ENCODE data around the gene TEX11.

DNA sequence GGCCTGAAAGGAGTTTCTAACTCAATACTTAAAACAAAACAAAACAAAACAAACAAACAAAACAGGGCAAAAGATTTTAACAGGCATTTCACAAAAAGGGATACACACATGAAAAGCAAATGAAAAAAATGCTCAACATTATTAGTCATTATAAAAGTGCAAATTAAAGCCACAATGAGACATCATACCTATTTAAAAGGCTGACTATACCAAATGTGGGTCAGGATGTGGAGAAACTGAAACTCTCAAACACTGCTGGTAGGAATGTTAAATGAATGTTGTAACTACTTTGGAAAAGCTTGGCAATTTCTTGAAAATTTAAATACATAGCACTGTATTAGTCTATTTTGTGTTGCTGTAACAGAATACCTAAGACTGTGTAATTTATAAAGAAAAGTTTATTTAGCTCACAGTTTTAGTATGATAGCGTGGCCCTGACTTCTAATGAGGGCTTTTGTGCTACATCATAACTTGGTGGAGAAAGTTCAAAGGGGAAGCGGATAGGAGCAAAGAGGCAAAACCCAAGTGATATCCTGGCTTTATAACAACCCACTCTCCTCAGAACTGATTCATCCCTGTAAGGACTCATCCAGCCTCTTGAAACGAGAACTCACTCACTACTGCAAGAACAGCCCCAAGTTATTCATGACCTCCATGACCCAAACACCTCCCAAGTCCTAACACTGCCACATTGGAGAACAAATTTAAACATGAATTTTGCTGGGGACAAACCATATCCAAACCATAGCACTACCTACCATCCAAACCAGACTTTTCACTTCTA, 214.0 kb downstream of the TEX11 start:
- TF ChIP-seq, protein P1, sequence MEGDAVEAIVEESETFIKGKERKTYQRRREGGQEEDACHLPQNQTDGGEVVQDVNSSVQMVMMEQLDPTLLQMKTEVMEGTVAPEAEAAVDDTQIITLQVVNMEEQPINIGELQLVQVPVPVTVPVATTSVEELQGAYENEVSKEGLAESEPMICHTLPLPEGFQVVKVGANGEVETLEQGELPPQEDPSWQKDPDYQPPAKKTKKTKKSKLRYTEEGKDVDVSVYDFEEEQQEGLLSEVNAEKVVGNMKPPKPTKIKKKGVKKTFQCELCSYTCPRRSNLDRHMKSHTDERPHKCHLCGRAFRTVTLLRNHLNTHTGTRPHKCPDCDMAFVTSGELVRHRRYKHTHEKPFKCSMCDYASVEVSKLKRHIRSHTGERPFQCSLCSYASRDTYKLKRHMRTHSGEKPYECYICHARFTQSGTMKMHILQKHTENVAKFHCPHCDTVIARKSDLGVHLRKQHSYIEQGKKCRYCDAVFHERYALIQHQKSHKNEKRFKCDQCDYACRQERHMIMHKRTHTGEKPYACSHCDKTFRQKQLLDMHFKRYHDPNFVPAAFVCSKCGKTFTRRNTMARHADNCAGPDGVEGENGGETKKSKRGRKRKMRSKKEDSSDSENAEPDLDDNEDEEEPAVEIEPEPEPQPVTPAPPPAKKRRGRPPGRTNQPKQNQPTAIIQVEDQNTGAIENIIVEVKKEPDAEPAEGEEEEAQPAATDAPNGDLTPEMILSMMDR (IDR thresholded peaks at IDR 0.05) = no peak
- no peak for TF ChIP-seq POLR2AphosphoS5 (IDR thresholded peaks at IDR 0.05)

Measured in stomach (tissue), 4 donors.